ENCODE results near the gene OPHN1.
"Not testable (repeated sequence)": the region's sequence is repeated elsewhere in the genome, so short reads cannot be mapped to it uniquely, and the experiment has no call there.

The OPHN1 gene

GRCh38 chrX:68355629-68355920, 77.7 kb downstream of the OPHN1 start:
- no peak for DNase-seq

DNA sequence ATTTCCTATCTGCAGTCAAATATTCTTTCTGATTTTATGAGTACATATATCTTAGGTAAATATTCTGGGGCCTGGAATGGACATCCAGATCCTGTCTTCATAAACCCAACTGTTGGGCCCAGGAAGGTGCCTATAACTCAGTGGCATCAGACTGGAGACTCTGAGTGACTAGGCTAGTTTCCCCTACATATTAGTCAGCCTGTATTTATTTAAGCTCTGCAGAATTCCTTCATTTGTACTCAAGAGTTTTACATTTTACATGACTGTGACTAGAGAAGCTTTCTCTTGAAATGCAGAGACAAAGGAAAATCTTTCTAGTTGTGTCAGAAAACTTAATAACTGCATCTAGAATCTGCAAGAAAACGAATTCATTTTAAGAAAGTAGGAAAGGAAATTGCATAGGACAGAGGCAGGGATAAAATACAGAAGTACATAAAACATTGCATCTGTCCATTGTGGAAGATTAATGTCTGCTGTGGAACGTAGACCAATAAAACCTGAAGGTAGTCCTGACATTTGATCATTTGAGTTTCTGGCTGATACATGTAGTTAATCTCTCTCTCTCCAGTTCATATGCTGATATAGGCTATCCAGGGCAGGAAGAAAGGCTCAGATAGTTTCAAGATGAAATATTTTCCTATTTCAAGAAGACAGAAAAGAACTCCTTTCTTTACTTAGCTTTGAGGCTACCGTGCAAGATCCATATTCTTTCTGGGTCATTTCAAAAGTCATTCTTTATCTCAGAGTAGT, 78.2 kb downstream of the OPHN1 start:
- DNase-seq: no peak

DNA sequence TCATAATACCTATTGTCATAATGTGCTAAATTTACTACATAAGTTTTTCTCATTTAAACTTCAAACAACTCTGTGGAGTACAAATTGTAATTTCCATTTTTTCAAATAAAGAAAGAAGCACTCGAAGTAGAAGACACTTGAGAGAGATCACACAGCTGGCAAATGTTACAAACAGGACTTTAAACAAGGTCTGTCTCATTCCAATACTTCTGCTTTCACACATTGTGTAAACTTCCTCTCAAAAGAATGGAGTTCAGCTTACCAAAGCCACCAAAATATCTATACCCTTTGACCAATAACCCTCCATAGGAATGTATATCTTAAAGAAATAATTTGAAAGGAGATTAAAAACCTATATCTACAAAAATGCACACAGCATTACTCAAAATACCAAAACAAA, 88.3 kb downstream of the OPHN1 start:
- DNase-seq: no peak

GRCh38 chrX:68343551-68343950, 89.7 kb downstream of the OPHN1 start:
- DNase-seq: no peak

- no peak for DNase-seq
Measured at GRCh38 chrX:68332201-68332731, 101.0 kb downstream of the OPHN1 start.

GRCh38 chrX:68326841-68327240, 106.5 kb downstream of the OPHN1 start:
- DNase-seq: not testable (repeated sequence)

DNA sequence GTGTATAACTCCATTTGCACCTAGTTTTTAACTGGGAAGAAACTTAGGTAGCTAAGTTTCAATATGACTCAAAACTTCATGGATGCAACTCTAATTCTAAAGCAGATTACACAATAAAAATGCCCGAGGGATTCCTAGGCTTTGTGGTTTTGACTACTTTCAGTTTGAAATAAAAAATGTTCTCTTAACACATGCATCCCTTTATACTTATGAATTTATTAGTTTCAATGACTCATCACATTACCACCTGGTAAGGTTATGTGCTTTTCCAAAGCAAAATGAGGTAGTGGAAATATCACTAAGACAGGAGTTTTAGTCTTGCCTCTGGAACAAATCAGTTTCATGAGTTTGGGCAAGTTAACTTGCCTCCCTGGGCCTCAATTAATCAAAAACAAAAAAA, 125.5 kb downstream of the OPHN1 start:
- DNase-seq: no peak

DNA sequence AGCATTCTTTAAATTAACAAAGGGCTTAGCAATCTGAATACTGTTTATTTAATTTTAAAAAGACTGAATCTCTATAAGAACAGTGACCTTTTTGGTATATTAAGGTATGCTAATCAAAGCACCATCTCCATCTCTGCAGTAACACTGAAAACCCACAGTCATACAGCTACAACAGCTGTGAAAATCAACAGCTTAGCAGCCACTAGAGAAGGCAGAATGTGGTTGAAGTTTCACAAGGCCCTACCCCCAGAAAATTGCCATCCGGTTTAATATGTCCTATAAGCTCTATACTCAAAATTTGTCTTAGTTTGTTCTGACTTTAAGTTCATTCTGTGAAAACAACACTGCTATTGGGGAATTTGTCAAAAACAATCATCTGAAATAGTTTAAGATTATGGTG, 128.7 kb downstream of the OPHN1 start:
- no peak for DNase-seq

DNA sequence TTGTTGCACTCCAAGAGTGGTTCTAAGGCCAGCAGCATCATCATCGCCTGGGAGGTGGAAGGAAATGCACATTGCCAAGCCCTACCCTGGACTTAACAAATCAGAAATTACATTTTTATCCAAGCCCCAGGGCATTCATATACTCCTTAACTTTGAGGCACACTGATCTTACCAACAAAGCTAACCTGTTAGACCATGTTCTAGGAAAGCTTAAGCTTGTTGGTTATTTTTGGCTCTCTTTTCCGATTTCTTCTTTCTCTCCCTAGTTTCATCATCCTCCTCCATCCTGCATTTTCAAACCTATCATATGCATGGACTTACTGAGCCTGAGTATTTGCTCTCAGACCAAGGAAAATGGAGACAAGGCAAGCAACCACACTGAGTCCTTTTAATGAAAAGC, 133.4 kb downstream of the OPHN1 start:
- no peak for DNase-seq

DNA sequence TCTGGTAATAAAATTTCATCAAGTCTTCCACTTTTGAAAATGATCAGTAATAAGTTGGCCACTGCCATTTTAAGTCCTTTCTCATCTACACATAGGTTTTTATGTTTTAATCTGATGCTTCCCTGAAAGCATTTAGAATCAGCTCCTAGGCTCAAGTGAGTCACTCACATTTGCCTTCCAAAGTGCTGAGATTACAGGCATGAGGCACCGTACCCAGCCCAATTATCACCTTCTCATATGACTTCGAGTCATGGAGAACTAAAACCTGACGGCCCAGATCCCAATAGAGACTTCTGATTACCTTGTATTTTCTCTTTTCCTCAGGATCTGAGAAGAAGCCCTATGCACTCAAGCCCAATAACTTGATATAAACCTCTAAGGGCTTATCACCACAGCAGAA, 140.8 kb downstream of the OPHN1 start:
- DNase-seq: no peak

DNA sequence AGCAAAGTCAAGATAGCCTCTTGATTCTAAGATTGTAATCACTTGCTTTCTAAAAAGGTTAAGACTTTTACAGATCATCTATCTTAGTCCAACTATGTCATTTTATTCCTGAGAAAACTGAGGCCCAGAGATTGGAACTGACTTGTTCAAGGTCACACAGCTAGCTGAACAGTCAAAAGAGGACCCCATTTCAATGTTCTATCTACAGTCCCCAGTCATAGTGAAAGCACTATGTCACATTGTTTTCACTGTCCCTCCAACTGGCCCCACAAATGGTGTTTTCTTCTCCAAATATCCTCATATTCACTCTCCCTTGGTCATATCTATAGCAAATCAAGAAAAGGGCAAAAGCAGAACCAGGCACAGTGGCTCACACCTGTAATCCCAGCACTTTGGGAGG, 145.2 kb downstream of the OPHN1 start:
- no peak for DNase-seq

DNA sequence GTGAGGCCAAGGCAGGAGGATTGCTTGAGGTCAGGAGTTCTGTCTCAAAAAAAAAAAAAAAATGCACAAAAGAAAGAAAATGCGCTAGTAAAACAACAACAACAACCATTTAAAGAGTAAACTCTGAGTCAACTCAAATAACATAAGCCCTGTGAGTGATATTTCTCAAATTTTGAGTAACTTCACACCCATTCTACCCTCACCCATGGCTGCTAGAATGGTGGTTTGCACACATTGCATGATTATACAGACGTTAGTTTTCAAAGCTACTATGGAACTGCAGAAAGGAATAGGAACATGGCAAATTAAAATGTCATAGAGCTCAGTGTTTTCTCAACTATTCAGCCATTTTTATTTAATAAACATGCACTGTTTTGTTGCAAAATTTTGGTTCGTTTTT, 145.9 kb downstream of the OPHN1 start:
- DNase-seq: no peak

DNA sequence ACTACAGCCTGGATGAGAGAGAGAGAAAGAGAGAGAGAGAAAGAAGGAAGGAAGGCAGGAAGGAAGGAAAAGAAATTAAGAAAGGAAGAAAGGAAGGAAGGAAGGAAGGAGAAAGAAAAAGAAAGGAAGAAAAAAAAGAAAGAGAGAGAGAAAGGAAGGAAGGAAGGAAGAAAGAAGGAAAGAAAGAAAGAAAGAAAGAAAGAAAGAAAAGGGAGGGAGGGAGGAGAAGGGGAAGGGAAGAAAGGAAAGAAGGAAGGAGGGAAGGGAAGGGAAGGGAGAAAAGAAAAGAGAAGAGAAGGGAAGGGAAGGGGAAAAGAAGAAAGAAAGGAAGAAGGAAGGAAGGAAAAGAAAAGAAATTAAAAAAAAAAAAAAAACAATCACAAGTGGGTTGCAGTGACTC, 146.3 kb downstream of the OPHN1 start:
- DNase-seq: no peak

GRCh38 chrX:68286076-68286475, 147.2 kb downstream of the OPHN1 start:
- no peak for DNase-seq

GRCh38 chrX:68284281-68284904, 148.9 kb downstream of the OPHN1 start:
- no peak for DNase-seq

GRCh38 chrX:68273887-68274286, 159.4 kb downstream of the OPHN1 start:
- no peak for DNase-seq

GRCh38 chrX:68264793-68265192, 168.5 kb downstream of the OPHN1 start:
- DNase-seq: not testable (repeated sequence)

GRCh38 chrX:68261060-68261672, 172.1 kb downstream of the OPHN1 start:
- no peak for DNase-seq

GRCh38 chrX:68256990-68257389, 176.3 kb downstream of the OPHN1 start:
- DNase-seq: no peak

DNA sequence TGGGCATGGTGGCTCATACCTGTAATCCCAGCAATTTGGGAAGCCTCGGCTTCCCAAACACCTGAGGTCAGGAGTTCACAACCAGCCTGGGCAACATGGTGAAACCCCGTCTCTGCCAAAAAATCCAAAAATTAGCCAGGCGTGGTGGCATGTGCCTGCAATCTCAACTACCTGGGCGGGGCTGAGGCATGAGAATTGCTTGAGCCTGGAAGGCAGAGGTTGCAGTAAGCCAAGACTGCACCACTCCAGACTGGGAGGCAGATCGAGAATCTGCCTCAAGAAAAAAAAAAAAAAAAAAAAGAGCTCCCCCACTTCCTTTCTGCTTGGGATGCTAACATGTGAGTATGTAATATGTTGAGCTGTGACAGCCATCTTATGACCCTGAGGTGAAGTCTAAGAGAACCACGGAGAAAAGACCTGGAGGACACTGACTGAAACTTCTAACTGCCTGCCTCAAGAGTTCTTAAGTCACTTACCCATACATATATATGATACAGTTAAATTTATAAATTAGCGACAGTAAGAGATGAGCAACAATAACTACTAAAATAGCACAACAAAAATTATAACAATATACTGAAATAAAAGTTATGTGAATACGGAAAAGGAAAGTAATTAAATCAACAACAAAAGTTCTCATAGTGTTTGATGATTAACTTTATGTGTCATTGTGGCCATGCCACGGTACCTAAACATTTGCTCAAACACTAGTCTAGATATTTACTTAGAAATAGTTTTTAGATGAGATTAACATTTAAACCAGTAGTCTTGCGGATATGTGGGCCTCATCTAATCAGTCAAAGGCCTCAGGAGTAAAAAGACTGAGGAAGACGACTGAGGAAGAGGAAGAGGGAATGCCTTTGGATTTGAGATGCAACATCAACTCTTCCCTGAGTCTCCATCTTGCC, 178.3 kb downstream of the OPHN1 start:
- DNase-seq: no peak

DNA sequence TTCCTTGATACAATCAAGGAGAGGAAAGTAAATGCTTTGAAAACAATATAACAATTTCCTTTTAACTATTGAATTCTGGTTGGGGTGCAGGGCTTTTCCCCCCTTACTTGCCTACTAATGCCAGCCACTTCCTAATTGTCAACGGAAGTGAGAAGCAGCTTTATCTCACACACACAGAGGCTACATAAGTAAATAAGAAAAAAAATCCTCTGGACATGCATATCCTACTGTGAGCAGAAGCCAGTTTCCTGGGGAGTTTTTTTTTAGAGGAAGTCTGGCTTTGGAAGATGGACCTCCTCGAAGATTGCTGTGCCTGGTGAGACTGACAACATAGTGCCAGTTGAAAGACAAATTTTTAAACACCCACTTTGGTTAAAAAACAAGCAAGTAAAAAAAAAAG, 180.6 kb downstream of the OPHN1 start:
- no peak for DNase-seq

DNA sequence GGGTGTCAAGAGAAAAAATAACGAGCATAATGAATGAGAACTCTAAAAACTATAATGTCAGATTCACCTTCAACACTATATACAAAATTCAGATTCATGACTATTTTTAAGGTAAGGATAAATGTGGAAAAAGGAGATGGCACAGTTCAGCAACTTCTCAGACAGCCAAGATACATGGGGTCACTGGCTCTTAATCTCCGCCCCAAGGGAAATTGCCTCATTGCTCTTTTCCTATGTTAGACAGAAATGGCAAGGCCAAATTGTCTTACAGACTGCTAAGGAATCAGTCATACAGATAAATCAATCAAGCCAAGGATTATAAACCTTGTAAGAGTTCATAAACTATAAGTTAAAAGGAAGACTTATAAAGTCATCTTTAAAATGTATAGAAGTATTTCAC, 183.4 kb downstream of the OPHN1 start:
- no peak for DNase-seq

DNA sequence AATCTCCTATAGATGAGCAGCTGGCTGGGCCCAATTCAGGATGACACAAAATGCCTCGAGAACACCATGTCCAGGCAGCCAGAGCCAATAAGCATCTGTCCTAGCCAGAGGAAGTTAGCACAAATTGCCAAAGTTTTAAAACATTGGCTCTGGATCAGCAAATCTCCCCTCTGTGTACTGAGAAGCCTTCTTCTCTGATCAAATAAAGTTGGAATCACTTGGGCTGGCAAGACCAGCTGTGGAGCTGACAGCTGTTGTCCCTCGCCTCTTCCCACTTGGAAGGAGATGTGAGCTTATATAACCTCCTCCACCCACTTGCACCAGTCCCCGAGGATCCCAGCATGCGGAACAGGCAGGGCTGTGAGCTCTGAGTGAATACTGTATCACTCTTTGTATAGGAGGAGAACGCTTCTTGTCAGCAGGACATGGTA, 183.9 kb downstream of the OPHN1 start:
- DNase-seq: no peak

Data from T-helper 1 cell (primary cell).